GM12892 (cell line): ENCODE measurements around the gene CNOT4.

Experiments
- DNase-seq: peaks from one replicate; pipeline ENCODE4 v3.0.0; 2011; ENCODE audit not compliant: insufficient read length
- FAIRE-seq: peaks from 2 replicates; lab custom pipeline; 2011; peaks lifted over from hg19 to GRCh38; lab: Jason Lieb, UNC
- POLR2A ChIP-seq: IDR thresholded peaks from 2 replicates; pipeline ENCODE4 v1.6.1; 2011; ENCODE audit warnings: low read depth, low read length, control low read depth
- POLR2AphosphoS5 ChIP-seq: IDR thresholded peaks from 2 replicates; pipeline ENCODE4 v1.6.1; 2011; ENCODE audit warnings: low read depth, low read length, control low read depth
- TAF1 ChIP-seq: IDR thresholded peaks from 2 replicates; pipeline ENCODE4 v1.6.1; 2011; ENCODE audit warnings: low read depth, mild to moderate bottlenecking, control low read depth, low read length, borderline replicate concordance

Gene CNOT4

GRCh38 chr7:135430626-135431025, 79.3 kb downstream of the CNOT4 start:
- no peak for FAIRE-seq
- no peak for TF ChIP-seq POLR2A
- no peak for TF ChIP-seq TAF1
- DNase-seq, result no peak

GRCh38 chr7:135428879-135429278, 81.0 kb downstream of the CNOT4 start:
- FAIRE-seq (no peak), DNase-seq (no peak)
- TF ChIP-seq TAF1, result no peak
- TF ChIP-seq POLR2A, result no peak
- no peak for TF ChIP-seq POLR2AphosphoS5

GRCh38 chr7:135428011-135428410, 81.9 kb downstream of the CNOT4 start:
- no peak for FAIRE-seq
- no peak for TF ChIP-seq POLR2A
- TF ChIP-seq POLR2AphosphoS5, result no peak
- no peak for TF ChIP-seq TAF1
- DNase-seq, result no peak

- TF ChIP-seq POLR2AphosphoS5, result no peak
- no peak for TF ChIP-seq POLR2A
- no peak for TF ChIP-seq TAF1
- DNase-seq (no peak), FAIRE-seq (no peak)
These were observed 82.7 kb downstream of the CNOT4 start for GRCh38 chr7:135427166-135427565.

- FAIRE-seq (peak; percentile 9), DNase-seq (no peak)
These were observed 84.9 kb downstream of the CNOT4 start for GRCh38 chr7:135425036-135425435.

GRCh38 chr7:135420786-135421185, 89.1 kb downstream of the CNOT4 start:
- DNase-seq, result no peak
- TF ChIP-seq POLR2AphosphoS5 (no peak), TAF1 (no peak), POLR2A (no peak)
- FAIRE-seq, result no peak

More at GRCh38 chr7:135425036-135425435, 84.9 kb downstream of the CNOT4 start:
- TF ChIP-seq TAF1 (no peak), POLR2A (no peak), POLR2AphosphoS5 (no peak)

- TF ChIP-seq POLR2AphosphoS5 (no peak), POLR2A (no peak), TAF1 (no peak)
- FAIRE-seq (no peak), DNase-seq (no peak)
These were observed 93.5 kb downstream of the CNOT4 start for GRCh38 chr7:135416431-135416830.

GRCh38 chr7:135414850-135415439, 95.0 kb downstream of the CNOT4 start:
- TF ChIP-seq POLR2AphosphoS5, result no peak
- no peak for TF ChIP-seq TAF1
- TF ChIP-seq POLR2A, result no peak
- DNase-seq (no peak), FAIRE-seq (peak; percentile 78)

- DNase-seq, result no peak
- no peak for FAIRE-seq
- TF ChIP-seq POLR2A (no peak), POLR2AphosphoS5 (no peak), TAF1 (no peak)
These were observed 95.7 kb downstream of the CNOT4 start for GRCh38 chr7:135414208-135414607.

- TF ChIP-seq TAF1 (no peak), POLR2AphosphoS5 (no peak), POLR2A (no peak)
- FAIRE-seq, result no peak
- no peak for DNase-seq
These were observed 98.8 kb downstream of the CNOT4 start for GRCh38 chr7:135411098-135411497.

- DNase-seq (no peak), FAIRE-seq (no peak)
- TF ChIP-seq TAF1, result no peak
- TF ChIP-seq POLR2AphosphoS5, result no peak
- no peak for TF ChIP-seq POLR2A
These were observed 99.4 kb downstream of the CNOT4 start for GRCh38 chr7:135410543-135410942.

- no peak for TF ChIP-seq POLR2AphosphoS5
- no peak for TF ChIP-seq TAF1
- TF ChIP-seq POLR2A, result no peak
- FAIRE-seq, result no peak
- DNase-seq, result no peak
These were observed 99.9 kb downstream of the CNOT4 start for GRCh38 chr7:135409845-135410542.
